A549 (cell line): ENCODE data around the gene ASIC5.

Source experiments
- CBX2 ChIP-seq: fragments of 200-600 bp; sonication (generic); IDR thresholded peaks from 2 replicates; pipeline ENCODE4 v1.6.1; 2016; ENCODE audit warnings: low read depth, mild to moderate bottlenecking, borderline replicate concordance
- CEBPB ChIP-seq, 2 experiments: fragments of >200 bp in 1 of 2; sonication (Bioruptor Twin) in 1 of 2; formaldehyde crosslinking in 1 of 2; IDR thresholded peaks; 2 replicates each; pipeline ENCODE4 v1.6.1; 2012 to 2016
- CTCF ChIP-seq: fragments of >200 bp; sonication (Bioruptor Twin); formaldehyde crosslinking; IDR thresholded peaks from 3 replicates; pipeline ENCODE4 v1.5.1; 2016
- EHMT2 ChIP-seq: fragments of 200-600 bp; sonication (generic); IDR thresholded peaks from 2 replicates; pipeline ENCODE4 v1.6.1; 2016; ENCODE audit warnings: antibody characterized with exemption, low read depth, mild to moderate bottlenecking, moderate library complexity
- ELK1 ChIP-seq: fragments of 150-350 bp; IDR thresholded peaks from 2 replicates; pipeline ENCODE4 v1.6.1; 2014; ENCODE audit warnings: low read depth, mild to moderate bottlenecking, low read length
- HDAC2 ChIP-seq: fragments of 200-600 bp; sonication (generic); IDR thresholded peaks from 2 replicates; pipeline ENCODE4 v1.6.1; 2016
- MAX ChIP-seq: IDR thresholded peaks from 2 replicates; pipeline ENCODE4 v1.6.1; 2012
- NR3C1 ChIP-seq: fragments of >200 bp; sonication (Bioruptor Twin); formaldehyde crosslinking; IDR thresholded peaks from 3 replicates; pipeline ENCODE4 v1.6.1; 2017
- PHF8 ChIP-seq: fragments of 200-600 bp; sonication (generic); IDR thresholded peaks from 2 replicates; pipeline ENCODE4 v1.6.1; 2016; ENCODE audit warnings: low read depth, mild to moderate bottlenecking, antibody characterized with exemption, moderate library complexity, borderline replicate concordance

- TF ChIP-seq CTCF (no peak), HDAC2 (no peak), MAX (no peak), CEBPB (IDR thresholded peaks at IDR 0.05) (no peak), EHMT2 (no peak), PHF8 (no peak), CBX2 (no peak), ELK1 (no peak), NR3C1 (no peak)
Measured at GRCh38 chr4:155889031-155889793, 23.1 kb upstream of the ASIC5 start.
